GM19043 (cell line): Measurements from ENCODE around the gene WNT3A.

Source experiments
- ATAC-seq: cut with Tn5 transposase; IDR thresholded peaks from one replicate; pipeline ENCODE4 v1.9.1; 2021; ENCODE audit warnings: low read depth; ENCODE audit not compliant: unreplicated experiment

Gene WNT3A

DNA sequence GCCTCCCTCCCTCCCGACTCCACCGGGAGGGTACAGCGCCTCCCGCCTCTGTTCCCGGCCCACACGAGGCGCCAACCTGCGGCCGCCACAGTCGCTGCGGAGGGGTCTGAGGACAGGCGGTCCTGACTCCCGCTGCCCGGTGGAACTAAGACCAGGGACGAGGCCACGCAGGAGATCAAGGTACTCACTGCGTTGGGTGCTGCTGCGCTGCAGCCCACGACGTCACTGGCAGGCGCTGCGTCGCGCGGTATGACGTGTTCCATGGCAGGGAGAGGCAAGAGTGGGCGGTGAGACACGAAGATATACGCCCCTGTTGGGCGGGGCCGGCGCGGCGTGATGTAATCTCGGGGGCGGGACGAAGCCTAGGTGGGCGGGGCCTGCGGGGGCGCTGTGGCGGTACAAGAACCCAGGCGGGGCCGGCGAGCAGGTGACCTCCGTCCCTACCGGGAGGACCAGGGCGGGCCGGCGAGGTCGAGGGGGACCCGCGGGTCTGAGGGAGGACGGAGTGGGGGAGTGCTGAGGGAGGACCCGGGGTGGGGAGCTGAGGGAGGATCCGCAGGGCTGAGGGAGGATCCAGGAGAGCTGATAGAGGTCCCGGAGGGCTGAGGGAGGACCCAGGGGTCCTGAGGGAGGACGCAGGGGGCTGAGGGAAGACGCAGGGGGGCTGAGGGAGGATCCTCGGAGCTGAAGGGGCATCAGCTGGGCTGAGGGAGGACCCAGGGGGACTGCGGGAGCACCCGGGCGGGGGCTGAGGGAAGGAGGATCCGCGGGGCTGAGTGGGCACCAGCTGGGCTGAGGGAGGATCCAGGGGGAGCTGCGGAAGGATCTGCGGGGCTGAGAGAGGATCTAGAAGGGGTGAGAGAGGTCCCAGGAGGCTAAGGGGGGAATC is 102.5 kb downstream of the WNT3A start, which contains the start of gene MRPL55:
Gene MRPL55 (minus strand): TSS at position 227 of the 889 bp plus-strand sequence. CDS start 1,039 bp downstream, outside the sequence.
- ATAC-seq = peak; percentile 87

GRCh38 chr1:228109962-228110488 is 103.2 kb downstream of the WNT3A start:
- no peak for ATAC-seq

DNA sequence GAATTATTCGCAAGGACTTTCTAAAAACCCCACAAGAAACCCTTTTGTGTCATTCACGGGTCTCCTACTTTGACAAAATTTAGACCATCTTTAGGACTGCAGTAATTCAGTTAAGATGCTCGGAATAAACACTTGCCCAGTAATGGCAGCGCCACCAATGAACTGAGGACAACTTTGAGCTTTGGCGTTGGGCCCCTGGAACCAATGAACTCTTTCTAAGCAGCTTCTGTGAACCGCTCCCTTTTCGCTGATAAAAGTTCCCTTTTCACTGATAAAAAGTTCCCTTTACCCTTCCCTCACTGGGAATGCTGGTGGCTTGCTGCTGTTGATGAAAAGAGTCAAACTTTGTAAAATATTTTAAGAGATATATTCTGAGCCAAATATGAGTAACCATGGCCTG is 103.8 kb downstream of the WNT3A start:
- ATAC-seq = no peak
